GM18498 (cell line): ENCODE data around the gene GNL1.
A peak's percentile ranks its signal among the peaks of the same experiment; 100 is the strongest.
"Not testable (repeated sequence)": the region's sequence is repeated elsewhere in the genome, so short reads cannot be mapped to it uniquely, and the experiment has no call there.

Experiments used
- ATAC-seq: cut with Tn5 transposase; IDR thresholded peaks from one replicate; pipeline ENCODE4 v1.9.1; 2021; ENCODE audit warnings: mild to moderate bottlenecking, moderate library complexity; ENCODE audit not compliant: unreplicated experiment

GNL1 gene

DNA sequence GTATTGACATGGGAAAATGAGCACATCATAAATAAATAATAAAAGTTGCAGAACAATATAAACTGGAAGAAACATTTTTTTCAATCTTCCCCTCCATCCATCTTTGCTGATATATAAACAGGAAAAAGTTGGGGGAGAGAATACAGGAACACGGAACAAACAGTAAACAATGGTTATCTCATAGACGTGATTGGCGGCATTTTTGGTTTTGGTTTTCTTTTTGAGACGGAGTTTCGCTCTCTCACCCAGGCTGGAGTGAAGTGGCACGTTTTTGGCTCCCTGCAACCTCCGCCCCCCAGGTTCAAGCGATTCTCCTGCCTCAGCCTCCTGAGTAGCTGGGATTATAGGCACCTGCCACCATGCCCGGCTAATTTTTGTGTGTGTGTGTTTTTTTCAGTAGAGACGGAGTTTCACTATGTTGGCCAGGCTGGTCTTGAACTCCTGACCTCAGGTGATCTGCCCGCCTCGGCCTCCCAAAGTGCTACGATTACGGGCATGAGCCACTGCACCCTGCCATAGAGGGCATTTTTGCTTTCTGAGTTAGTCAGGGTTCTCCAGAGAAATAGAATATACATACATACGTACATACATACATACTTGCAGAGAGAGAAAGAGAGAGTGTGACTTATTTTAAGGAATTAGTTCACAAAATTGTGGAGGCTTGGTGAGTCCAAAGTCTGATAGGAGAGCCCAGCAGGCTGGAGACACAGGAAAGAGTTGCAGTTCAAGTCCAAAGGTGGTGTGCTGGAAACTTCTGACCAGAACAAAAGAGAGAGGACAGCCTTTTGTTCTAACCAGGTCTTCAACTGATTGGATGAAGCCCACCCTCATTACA, 22.6 kb downstream of the GNL1 start:
- no peak for ATAC-seq

DNA sequence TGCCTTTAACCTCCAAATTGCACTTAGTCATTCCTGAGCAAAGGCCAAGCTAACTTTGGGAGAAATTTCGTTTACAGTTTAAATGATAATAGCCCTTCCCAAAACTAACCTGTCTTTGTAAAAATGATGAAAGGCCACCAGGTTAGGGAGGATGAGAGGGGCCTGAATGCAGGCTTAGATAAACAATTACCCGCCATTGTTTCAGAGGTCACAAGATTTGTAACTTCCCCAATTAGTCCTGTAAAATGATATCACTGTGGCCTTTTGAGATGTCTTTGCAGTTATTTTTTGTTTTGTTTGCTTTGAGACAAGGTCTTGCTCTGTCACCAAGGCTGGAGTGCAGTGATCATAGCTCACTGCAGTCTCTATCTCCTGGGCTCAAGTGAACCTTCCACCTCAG, 26.3 kb downstream of the GNL1 start:
- ATAC-seq, result peak; percentile 15

DNA sequence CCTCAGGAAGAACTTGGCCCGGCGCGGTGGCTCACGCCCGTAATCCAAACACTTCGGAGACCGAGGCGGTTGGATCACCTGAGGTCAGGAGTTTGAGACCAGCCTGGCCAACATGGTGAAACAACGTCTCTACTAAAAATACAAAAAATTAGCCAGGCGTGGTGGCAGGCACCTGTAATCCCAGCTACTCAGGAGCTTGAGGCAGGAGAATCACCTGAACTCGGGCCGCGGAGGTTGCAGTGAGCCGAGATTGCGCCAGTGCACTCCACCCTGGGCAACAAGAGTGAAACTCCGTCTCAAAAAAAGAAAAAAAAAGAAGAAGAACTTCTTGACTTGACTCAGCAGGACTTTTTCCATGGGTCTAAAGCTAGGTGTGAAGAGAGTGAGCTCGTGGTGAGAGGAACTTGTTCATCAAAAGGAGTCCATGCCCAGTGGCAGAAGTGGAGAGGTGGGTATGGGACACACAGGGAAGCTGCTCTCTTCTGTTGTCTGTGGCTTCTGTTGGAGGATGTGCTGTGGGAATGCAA, 26.9 kb downstream of the GNL1 start:
- peak; percentile 42 for ATAC-seq

DNA sequence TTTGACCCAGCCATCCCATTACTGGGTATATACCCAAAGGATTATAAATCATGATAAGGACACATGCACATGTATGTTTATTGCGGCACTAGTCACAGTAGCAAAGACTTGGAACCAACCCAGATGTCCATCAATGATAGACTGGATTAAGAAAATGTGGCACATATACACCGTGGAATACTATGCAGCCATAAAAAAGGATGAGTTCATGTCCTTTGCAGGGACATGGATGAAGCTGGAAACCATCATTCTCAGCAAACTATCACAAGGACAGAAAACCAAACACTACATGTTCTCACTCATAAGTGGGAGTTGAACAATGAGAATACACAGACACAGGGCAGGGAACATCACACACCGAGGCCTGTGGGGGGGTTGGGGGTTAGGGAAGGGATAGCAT, 29.8 kb downstream of the GNL1 start:
- ATAC-seq, result not testable (repeated sequence)

DNA sequence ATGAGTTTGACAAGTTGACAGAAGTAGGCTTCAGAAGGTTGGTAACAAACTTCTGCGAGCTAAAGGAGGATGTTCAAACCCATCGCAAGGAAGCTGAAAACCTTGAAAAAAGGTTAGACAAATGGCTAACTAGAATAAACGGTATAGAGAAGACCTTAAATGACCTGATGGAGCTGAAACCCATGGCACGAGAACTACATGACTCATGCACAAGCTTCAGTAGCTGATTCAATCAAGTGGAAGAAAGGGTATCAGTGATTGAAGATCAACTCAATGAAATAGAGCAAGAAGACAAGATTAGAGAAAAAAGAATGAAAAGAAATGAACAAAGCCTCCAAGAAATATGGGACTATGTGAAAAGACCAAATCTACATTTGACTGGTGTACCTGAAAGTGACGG, 34.3 kb downstream of the GNL1 start:
- not testable (repeated sequence) for ATAC-seq

DNA sequence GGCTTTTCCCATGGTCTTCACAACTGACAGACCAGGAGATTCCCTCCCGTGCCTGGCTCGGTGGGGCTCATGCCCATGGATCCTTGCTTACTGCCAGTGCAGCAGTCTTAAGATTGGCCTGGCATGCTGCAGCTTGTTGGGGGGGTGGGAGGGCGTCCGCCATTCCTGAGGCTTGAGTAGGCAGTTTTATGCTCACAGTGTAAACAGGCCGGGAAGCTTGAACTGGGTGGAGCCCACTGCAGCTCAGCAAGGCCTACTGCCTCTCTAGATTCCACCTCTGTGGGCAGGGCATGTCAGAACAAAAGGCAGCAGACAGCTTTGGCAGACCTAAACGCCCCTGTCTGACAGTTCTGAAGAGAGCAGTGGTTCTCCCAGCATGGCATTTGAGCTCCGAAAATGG, 35.2 kb downstream of the GNL1 start:
- not testable (repeated sequence) for ATAC-seq

DNA sequence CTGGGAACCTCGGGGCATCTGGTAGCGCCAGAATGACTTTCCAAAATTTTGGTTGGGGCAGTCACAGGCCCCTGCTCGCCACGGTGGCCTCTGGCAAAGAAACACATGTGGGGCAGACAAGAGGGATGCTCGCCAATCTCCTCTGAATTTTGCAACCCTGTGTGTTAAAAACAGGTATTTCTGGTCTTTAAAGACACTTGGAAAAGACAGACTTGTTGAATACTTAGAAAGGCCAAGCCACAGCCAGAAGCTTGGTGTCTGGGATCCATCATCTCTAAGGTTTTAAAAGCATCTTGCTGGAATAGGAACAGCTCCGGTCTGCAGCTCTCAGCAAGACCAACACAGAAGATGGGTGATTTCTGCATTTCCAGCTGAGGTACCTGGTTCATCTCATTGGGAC, 35.8 kb downstream of the GNL1 start:
- ATAC-seq, result no peak

DNA sequence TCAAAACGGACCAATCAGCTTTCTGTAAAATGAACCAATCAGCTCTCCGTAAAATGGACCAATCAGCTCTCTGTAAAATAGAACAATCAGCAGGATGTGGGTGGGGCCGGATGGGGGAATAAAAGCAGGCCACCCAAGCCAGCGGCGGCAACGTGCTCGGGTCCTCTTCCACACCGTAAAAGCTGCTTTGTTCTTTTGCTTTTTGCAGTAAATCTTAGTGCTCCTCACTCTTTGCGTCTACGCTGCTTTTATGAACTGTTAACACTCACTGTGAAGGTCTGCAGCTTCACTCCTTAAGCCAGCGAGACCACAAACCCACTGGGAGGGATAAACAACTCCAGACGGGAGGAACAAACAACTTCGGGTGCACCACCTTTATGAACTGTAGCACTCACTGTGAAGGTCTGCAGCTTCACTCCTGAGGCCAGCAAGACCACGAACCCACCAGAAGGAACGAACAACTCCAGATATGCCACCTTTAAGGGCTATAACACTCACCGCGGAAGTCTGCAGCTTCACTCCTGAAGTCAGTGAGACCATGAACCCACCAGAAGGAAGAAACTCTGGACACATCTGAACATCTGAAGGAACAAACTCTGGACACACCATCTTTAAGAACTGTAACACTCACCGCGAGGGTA, 37.7 kb downstream of the GNL1 start:
- not testable (repeated sequence) for ATAC-seq

DNA sequence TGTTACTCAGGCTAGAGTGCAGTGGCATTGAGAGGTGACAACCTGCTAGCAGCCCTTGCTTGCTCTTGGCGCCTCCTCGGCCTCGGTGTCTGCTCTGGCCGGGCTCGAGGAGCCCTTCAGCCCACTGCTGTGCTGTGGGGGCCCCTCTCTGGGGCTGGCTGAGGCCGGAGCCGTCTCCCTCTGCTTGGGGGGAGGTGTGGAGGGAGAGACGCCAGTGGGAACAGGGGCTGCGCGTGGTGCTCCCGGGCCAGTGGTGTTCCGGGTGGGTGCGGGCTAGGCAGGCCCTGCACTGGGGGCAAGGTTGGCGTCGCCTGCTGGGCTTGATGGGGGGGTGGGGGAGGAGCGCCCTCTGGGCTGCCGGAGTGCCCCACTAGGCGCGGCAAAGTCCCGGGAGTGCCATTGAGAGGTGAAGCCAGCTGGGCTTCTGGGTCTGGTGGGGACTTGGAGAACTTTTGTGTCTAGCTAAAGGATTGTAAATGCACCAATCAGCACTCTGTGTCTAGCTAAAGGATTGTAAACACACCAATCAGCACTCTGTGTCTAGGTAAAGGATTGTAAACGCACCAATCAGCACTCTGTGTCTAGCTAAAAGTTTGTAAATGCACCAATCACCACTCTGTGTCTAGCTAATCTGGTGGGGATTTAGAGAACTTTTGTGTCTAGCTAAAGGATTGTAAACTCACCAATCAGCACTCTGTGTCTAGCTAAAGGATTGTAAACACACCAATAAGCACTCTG, 38.4 kb downstream of the GNL1 start:
- not testable (repeated sequence) for ATAC-seq

DNA sequence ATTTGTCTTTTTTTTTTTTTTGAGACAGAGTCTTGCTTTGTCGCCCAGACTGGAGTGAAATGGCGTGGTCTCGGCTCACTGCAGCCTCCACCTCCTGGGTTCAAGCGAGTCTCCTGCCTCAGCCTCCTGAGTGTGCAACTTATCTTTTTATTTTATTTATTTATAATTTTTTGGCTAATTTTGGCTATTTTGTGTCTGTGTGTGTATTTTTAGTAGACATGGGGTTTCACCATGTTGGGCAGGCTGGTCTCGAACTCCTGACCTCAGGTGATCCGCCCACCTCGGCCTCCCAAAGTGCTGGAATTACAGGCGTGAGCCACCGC, 39.6 kb downstream of the GNL1 start:
- ATAC-seq, result not testable (repeated sequence)

DNA sequence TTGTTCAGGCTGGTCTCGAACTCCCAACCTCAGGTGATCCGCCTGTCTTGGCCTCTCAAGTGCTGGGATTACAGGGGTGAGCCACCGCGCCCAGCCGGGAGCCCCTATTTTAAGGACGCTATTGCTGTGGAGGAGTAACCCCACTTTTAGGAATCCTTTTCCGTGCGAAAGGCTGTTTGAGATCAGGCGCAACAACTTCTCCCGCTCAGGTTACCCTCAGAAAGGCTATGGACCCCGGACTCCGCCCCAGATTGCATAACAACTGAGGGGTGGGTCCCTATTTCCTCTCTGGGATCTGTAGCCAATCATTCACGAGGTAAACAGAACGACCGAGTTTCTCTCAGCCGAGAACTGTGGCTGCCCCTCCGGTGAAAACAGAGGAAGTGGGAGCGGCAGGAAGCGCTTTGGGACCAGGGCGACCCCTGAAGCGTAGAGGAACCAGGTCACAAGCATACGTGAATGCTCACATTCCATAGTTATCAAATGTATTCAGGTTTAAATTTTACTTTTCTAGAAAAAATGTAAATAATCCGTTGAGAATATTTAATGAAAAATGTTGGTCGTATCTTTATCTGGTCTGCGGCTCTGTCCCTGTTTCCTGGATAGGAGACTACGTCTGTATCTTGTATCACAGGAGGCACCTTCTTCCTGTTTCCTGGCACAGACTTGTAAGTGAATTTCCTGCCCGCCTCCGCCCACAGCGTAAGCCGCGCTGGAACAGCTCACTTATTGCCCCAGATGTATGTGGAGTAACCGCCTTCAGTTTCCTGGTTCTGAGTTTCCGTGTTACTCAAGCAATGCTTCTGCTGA, 40.1 kb downstream of the GNL1 start:
- ATAC-seq, result peak; percentile 73

DNA sequence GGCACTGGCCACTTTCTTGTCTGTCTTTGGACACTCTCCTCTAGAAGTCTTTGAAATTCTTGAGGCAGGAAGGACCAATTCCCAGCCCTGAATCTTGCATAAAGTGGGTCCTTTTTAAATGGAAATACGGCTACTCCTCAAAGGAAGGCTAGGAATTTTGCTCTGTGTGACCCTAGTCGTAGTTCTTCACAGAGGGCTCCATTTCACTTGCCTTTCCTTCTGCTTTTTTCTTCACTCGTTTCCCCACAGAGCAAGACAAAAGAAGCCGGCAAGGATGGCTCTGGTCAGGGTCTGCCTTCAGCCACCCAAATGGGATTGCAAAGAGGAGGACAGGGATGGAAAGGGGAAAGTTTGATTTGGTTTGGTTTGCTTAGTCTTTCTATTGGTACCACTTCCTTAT, 41.2 kb downstream of the GNL1 start:
- no peak for ATAC-seq

DNA sequence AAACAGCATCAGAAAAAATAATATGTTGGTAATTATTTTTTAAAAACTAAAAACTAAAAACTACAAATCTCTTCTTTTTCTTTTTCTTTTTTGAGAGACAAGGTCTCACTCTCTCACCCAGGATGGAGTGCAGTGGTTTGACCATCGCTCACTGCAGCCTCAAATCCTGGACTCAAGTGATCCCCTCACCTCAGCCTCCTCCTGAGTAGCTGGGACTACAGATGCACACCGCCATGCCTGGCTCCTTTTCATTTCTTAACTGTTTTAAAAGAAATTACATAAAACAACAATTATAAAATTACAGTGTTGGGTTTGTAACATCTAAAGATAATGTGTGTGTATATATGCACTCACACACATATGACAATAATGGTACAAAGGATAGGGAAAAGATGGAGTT, 42.8 kb downstream of the GNL1 start:
- no peak for ATAC-seq

DNA sequence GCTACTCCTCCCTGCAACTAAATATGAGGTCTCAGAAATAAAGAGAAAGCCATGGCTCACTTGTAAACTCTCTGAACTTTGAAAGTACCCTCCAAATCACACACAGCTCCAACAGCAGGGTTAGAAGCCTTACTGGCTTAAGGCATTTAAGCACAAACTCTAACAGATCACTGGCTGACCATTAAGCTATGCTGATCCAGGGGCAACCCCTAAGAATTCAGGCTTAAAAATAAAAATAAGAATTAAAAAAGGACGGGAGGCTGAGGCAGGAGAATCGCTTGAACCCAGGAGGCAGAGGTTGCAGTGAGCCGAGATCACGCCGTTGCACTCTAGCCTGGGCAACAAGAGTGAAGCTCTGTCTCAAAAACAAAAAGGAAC, 45.1 kb downstream of the GNL1 start:
- no peak for ATAC-seq

DNA sequence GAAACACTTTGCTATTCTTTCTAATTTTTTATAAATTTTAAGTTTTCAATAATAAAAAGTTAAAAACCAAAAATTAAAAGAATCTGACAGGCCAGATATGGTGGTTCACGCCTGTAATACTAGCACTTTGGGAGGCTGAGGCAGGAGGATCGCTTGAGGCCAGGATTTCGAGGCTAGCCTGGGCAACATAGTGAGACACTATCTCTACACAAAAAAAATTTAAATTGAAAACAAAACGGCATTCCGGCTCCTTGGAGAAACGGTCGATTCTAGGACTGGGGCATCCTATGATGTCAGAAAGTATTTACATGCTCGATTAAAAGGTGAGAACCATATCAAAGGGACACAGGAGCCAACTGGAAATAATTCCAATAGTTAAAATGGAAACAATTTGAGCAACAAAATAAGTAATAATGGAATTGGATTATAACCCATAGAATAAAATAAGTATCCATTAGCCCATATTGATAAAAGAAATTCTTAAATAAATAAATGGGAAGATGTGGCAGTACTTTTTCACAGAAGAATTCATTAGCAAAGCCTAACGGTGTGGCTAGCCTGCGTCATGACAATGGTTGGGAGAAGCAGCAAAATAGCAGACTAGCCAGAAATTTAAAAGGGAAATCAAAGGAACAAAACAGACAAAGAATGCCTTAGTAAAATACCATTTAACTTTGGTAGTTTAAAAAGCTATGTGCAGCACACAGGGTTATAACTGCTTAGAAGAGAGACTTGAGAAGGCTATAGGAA, 45.7 kb downstream of the GNL1 start:
- no peak for ATAC-seq

DNA sequence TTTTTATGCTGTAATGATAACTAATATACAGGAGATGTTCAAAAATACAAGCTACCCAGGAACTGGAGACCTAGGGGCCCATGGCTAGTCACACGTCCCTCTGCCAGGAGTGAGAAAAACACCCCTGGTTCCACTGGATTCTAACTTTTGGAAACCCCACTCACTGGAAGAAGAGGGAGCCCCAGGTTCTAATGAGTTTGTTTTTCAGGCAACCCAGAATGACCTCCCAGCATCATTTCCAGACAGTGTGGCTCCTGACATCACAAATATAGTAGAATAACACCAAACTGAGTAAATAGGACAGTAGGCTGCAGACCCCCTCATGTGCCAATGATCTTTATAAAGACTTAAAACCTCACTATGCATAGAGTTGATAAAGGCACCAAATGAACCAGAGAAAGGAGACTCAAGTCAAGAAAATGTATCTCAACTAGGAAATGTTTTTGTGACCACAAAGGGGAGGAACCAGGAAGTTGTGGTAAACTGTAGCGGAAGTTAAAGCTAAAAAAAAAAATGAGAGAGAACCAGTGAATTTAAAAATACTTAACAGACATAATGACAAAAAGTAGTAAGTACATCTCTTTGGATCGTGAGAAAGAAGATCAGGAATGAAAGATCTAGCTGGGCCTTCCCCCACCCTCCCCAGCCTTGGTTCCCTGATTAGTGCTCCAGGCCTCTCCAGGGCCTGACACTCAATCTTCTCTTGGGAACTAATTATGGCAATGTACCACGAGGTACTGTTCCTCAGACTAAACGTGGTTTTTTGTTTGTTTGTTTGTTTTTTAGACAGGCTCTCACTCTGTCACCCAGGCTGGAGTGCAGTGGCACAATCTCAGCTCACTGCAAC, 47.2 kb downstream of the GNL1 start:
- ATAC-seq, result peak; percentile 48

DNA sequence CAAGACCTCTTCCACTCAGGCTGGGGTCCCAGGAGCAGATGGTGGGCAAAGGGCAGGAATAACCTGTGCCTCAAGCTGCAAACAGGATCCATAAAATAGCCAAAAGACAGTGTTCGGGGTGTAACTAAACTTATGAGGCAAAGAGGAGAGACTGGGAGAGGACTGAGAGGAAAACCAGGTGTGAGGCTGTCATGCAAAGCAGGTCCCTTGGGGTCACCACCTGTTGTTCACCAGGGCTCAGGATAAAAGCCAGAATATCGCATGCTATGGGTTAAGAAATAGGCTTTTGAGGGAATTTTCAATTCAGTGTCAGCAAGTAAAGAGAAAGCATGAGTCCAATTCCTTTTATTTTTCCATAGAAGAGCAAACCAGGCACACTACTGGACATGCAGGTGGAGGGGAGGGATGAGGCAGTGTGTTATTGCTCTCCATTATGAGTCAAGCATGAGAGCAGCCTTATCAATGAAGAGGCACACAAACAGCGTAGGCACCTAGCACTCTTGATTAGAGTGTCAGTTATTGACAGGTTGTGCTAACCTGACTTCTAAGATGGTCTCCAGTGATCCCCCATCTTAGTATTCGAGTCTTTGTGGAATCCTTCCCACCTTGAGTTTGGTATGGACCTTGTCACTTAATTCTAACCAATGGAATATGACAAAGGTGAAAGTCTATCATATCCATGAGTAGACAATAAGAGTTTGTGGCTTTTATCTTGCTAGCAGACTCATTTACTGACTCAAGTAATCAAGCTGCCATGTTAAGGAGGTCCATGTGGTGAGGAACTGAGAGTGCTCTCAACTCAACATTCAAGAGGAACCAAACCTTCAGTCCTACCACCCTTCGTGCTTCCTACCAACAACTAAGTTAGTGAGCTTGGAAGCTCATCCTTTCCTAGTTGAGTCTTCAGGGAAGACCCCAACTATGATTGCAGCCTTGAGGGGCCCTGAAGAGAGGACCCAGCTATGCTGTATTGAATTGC, 48.2 kb downstream of the GNL1 start:
- peak; percentile 57 for ATAC-seq
